Ishikawa (cell line): ENCODE results near the gene BRCA2.

ENCODE experiments used
- CEBPB ChIP-seq: IDR thresholded peaks from 2 replicates; pipeline ENCODE4 v1.6.1; 2012
- TAF1 ChIP-seq: IDR thresholded peaks from 2 replicates; pipeline ENCODE4 v1.6.1; 2012; ENCODE audit warnings: low read depth, mild to moderate bottlenecking

BRCA2 gene

GRCh38 chr13:32448972-32449371 is 133.7 kb downstream of the BRCA2 start:
- TF ChIP-seq CEBPB, result no peak
- TF ChIP-seq TAF1, result no peak
